NCI-H2081 treated with DMSO at 0.1 percent for 48 hours (cell line): ENCODE measurements around the gene PHACTR2.
"Not testable (repeated sequence)": the region's sequence is repeated elsewhere in the genome, so short reads cannot be mapped to it uniquely, and the experiment has no call there.

Source experiments
- DNase-seq: peaks from one replicate; lab custom pipeline; 2025; lab: John Stamatoyannopoulos, UW

PHACTR2 gene

DNA sequence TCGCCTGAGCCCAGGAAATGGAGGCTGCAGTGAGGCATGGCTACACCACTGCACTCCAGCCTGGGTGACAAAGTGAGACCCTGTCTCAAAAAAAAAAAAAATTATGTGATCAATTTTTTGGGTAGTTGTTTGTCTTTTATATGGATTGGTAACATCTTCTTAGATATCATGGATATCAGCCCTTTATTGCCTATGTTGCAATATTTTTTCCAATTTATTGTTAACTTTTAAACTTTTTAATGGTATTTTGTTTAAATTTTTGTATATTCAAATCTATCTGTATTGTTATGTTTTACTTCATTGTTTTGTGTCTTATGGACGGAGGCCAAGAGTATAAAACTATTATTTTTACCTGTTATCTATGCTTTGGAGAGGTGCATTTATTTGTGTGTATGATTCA is 133.0 kb downstream of the PHACTR2 start:
- DNase-seq, result no peak

DNA sequence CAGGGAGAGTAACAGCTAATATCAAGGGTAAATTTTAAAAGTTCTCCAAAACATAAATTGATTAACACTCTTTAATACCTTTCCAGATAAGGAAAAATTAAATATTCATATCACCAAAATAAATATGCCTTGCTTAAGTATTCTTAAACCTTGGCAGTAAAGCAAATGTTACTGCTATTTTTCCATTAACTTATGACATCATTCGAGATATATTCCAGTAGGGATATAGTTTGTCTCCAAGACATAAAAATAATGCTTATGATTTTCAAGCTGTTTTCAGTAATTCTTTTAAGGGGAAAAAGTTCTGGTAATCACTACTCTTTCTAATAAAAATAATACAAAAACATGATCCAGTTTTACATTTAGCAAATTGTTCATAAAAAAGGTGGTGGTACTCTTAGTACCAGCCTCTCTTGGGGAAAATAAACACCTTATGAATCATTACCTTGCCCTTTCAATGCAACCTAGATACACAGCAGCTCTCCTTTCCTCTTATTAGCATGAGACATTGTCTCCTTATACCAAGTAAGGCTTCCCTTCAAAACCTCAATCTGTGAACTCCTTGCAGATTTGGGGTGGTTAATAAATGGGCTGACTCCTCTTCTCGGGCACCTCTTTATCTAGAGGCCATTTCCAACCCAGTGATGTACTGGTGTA is 133.9 kb downstream of the PHACTR2 start:
- DNase-seq, result no peak

DNA sequence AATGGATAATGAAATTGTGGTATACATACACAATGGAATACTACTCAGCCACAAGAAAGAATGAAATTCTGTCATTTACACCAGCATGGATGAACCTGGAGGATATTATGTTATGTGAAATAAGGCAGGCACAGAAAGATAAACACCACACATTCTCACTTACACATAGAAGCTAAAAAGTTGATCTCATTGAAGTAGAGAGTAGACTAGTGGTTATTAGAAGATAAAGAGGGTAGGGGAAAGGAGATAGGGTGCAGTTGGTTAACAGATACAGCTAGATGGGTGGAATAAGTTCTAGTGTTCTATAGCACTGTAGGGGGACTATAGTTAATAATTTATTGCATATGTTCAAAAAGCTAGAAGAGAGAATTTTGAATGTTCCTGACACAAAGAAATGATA is 139.9 kb downstream of the PHACTR2 start:
- no peak for DNase-seq

DNA sequence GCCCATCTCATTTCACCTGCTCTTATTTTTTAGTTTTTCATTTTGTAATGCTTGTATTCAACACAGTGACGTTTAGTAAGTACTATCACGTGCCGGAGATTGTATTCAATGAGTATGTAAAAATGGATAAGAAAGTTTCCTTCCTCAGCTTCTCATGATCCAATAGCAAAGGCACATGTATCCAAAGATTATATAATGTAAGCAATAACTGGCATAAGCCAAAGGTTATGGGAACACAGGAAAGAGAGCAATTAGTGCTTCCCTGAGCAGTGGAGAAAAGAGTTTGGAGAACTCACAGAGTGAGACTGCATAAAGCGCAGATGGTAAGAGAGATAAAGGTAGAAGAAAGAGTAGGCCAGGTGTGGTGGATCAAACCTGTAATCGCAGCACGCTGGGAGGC is 143.6 kb downstream of the PHACTR2 start:
- no peak for DNase-seq

DNA sequence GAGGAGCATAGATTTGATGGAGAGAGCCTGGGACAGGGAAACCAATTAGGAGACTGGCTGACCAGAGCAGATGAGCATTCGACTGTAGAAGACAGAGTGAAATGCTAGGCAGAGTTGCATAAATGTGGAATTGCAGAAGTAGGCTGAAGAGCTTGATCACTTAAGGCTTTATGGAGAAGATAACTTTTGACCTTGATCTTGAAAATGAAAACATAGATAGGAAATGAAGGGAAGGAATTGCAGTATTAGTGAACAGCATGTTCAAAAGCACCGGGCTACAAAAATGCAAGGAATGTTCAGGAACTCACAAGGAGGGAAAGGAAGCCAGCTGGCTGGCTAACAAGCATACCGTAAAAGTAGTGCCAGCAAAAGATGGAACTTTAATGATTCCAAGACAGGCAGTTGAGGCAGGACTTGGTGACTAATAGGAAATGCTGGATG is 144.8 kb downstream of the PHACTR2 start:
- DNase-seq, result no peak

DNA sequence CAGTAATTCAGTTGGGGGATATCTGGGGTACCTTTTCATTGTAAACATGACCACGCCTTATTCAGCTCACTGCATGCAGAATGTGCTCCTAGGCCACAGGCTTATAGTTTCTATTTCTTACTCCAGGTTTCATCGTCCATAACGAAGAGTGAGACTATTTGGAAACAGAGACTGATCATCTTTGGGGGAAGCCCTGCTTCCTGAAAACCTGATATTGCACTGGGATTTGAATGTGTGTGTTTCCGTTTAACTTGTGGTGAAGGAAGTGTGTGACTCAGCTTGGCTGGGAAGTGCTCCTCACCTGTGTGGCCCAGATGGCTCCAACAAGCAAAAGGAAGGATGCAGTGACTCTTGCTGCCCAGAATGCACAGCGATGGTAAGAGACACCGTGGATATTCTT is 145.8 kb downstream of the PHACTR2 start:
- no peak for DNase-seq

DNA sequence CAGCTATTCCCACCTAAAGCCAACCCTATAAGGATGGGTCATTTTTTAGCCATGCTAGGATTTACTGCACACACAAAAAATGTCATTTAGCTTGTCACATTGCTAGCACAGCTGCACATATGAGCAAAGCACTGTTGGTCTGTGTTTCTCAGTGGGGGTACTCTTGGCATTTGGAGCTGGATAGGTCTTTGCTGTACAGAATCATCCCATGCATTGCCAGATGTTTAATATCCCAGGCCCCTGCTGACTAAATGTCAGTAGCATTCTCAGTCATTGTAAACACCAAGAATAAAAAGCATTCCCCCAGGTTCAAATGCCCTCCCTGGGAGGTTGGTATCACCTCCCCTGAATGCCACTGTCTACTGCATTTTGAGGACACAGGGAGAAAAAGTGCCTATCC is 150.8 kb downstream of the PHACTR2 start:
- DNase-seq, result no peak

DNA sequence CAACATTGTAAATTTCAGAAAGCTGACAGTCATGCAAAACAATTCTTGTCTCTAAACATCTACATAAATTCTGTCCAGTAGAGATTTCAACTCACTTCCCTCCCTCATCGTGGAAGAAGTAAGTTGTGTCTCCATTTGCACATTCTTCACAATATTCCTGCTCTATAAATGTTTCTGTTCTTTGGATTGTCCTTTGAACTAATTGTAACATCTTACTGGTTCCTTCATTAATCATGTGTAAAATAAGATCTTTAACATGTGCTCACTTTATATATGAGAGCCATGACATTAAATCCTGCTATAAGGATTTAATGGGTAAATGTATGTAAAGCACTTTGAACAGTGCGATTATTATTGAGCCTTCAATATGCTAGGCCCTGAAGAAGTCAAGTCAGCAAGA is 158.4 kb downstream of the PHACTR2 start:
- DNase-seq, result no peak

DNA sequence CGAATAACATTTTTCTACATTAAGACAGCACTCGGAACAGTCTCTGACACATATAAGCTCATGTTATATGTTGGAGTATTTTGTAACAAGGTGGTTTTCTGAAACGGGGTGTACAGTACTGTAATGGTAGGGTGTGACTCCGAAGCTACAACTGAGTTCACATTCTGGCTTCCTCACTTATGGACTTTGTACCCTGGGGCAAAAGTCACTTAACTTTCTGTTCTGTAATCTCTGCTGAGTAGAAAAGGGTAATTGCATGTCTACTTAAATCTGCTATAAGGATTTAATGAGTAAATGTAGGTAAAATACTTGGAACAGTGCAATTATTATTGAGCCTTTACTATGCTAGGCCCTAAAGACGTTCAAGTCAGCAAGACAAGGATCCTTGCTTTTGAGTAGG is 160.6 kb downstream of the PHACTR2 start:
- no peak for DNase-seq

DNA sequence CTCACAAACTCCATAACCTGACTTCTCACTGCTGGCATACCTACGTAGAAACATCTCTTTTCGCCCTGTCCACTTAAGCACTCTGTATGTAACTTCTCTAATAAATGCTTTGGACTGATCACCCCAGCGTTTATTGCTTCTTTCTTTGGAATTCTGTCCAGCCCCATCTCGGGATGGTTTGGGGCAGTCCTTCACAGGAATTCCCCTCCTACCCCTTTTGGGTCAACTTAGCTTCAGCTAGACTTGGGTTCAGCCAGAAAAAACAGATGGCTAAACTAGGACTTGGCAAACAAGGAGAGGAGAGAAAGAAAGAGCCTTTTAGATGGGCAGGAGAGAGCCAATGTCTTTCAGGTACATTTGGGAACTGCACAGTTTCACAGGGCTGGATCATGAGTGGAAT is 161.4 kb downstream of the PHACTR2 start:
- no peak for DNase-seq

DNA sequence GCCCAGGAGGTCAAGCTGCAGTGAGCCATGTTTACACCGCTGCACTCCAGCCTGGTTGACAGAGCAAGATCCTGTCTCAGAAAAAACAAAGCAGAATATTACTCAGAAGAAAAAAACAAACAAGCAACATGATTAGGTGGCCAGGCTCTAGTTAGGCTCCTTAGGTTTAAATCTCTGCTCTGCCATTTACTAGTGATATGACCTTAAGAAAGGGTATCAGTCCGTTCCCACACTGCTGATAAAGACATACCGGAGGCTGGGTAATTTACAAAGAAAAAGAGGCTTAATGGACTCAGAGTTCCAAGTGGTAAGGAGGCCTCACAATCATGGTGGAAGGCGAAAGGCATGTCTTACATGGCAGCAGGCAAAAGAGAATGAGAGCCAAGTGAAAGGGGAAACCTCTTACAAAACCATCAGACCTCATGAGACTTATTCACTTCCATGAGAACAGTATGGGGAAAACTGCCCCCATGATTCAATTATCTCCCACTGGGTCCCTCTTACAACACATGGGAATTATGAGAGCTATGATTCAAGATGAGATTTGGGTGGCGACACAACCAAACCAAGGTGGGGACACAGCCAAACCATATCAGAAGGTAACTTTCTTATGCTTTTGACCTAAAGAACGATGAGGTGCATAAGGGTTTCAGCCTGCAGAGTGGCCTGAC is 163.0 kb downstream of the PHACTR2 start:
- no peak for DNase-seq

DNA sequence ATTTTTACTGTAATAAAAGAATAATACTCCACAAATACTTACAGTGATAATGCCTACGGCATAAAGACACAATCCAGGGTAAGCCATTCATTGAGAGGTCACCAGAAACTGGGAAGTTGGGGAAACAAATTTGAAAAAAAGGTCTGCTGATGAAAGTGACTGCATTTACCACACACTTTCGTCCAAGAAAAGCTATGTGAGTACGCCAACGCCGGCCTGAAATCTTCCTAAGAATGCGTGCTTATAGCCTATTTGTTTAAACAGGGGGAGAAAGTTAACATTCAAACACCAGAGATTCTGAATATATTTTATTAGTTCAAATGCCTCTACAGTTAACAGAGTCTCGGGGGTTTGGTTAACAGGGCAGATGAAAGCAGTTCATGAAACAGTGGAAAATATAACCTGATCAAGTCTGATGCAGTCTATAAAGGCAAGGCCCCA is 164.7 kb downstream of the PHACTR2 start:
- DNase-seq, result no peak

DNA sequence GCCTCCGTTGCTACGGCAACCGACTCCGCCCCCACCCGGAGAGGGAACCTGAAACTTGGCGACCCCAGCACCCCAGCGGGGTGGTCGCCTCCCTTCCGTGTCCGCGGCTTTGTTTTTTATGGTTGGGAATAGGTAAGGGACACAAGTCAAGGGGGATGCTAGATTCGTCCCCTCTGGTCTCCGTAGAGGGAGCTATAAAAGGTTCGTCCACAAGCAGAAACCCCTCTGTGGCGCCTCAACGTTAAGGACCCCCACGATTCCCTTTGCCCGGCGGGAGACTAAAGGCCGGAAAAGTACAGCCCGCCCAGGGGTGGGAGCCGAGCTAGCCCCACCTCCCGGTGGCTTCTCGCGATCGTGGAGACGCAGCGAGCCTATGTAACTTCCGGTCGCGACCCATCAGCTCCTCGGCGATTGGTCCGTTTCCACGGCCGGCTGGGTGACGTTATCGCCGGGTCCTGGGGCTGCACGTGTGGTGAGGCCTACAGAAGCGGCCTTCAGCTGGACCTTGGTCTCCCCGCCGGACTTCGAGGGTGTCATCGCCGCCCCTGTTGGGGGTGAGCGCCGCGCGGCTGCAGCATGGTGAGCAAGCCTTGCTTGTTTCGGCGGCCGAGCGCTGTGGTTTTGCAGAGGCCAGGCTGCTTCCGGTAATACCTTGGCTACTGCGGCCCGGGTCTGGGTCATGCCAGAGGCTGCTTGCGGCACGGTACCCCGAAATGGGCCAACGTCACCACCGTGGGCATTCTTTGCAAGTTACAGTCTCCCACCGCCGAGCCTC is 165.3 kb downstream of the PHACTR2 start, which contains the start of gene LTV1:
LTV1 (plus strand) TSS at position 437 of the 775 bp plus-strand sequence; CDS start at position 577, 140 bp downstream.
- DNase-seq, result peak; percentile 76

DNA sequence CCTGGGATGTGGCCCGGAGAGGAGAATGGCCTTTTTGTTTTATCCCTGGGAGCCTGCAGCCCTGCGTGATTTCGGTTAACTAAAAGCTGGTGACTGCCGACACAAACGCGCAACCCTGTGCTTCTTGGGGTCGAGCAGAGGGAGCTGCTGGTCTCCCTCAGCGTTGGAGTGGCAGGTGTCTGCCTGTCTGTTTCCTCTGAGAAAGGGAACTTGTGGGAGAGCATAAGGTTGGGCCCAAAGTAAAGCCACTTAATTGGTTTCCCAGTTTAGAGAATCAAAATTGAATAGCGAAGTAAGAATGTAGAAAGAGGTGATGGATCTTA is 165.9 kb downstream of the PHACTR2 start:
- DNase-seq, result no peak

DNA sequence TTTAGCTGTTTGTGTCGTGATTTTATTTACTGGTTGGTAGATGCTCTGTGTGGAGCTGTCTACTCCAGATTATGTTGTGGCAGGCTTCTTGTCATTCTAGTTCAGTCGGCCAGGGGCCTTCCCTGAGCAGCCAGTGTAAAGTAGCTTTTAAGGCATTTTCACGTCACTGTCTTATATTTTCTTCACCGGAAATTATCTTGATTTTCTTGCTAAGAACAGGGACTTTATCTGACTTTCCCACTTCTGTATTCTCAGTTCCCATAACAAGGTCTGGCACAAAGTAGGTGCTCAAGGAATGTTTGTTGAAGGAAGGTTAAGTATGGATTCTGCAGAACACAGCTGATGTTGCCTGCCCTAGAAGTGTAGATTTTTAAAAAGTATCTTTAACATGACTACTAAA is 166.2 kb downstream of the PHACTR2 start:
- no peak for DNase-seq

DNA sequence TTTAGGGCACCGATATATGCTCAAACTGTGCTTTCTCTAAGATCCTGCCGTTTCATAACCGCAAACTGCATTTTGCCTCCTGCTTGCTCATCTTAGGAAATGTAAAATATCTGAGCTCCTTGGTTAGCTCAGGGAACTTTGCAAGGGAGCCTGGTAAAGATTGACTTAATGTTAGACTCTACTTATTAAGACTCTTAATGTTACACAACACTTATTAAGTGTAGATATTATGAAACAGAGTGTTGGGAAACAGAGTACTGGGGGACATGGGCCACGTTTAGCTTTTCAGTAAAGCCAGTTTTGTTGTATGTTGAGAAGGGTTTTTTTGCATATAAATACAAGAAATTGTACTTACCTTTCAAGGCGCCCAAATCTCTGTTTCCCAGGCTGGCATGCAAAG is 167.3 kb downstream of the PHACTR2 start:
- no peak for DNase-seq

DNA sequence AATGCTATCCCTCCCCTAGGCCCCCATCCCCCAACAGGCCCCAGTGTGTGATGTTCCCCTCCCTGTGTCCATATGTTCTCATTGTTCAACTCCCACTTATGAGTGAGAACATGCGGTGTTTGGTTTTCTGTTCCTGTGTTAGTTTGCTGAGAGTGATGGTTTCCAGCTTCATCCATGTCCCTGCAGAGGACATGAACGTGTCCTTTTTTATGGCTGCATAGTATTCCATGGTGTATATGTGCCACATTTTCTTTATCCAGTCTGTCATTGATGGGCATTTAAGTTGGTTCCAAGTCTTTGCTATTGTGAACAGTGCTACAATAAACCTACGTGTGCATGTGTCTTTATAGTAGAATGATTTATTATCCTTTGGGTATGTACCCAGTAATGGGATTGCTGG is 173.9 kb downstream of the PHACTR2 start:
- DNase-seq, result not testable (repeated sequence)

DNA sequence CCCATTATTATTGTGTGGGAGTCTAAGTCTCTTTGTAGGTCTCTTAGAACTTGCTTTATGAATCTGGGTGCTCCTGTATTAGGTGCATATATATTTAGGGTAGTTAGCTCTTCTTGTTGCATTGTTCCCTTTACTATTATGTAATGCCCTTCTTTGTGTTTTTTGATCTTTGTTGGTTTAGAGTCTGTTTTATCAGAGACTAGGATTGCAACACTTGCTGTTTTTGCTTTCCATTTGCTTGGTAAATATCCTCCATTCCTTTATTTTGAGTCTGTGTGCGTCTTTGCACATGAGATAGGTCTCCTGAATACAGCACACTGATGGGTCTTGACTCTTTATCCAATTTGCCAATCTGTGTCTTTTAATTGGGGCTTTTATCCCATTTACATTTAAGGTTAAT is 177.3 kb downstream of the PHACTR2 start:
- not testable (repeated sequence) for DNase-seq

DNA sequence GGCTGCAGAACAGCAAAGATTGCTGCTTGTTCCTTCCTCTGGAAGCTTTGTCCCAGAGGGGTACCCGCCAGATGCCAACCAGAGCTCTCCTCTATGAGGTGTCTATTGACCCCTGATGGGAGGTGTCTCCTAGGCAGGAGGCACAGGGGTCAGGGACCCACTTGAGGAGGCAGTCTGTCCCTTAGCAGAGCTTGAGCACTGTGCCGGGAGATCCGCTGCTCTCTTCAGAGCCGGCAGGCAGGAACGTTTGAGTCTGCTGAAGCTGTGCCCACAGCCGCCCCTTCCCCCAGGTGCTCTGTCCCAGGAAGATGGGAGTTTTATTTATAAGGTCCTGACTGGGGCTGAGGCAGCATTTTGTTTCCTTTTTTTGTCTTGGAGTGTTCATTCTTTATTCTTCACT is 179.0 kb downstream of the PHACTR2 start:
- not testable (repeated sequence) for DNase-seq

DNA sequence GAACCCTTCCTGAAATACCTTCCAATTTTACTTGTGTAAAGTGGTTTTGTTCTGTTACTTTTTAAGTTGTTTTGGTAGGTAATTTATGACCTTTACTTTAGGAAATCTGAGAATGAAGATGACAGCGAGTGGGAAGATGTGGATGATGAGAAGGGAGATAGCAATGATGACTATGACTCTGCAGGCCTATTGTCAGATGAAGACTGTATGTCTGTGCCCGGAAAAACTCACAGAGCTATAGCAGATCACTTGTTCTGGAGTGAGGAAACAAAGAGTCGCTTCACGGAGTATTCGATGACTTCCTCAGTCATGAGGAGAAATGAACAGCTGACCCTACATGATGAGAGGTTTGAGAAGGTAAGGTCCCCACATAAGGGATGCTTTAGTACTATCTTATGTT is 179.9 kb downstream of the PHACTR2 start:
- no peak for DNase-seq

DNA sequence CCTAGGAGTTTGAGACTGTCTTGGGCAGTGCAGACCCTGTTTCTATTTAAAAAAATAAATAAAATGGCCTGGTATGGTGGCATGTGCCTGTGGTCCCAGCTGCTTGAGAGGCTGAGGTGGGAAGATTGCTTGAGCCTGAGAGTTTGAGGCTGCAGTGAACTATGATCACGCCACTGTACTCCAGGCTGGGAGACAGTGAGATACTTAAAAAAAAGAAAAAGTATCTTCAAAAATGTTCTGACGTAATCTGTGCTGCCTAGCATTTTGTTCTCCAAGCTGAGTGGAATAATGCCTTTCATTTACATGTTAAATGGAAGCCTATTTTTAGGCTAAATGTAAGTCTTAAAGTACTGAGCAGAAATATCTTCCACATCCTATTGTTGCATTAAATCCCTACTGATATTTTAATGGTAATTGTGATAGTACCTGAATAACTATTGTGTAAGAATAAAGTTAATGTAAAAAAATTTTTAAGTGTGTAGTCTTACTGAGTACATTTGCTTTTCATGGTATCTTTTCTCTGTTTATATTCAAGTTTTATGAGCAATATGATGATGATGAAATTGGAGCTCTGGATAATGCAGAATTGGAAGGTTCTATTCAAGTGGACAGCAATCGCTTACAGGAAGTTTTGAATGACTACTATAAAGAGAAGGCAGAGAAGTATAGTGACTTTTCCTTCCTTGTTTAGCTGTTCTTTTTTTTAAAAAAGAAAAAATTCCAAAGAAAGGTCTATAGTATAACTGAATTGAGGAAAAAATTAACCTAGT is 182.3 kb downstream of the PHACTR2 start:
- no peak for DNase-seq

DNA sequence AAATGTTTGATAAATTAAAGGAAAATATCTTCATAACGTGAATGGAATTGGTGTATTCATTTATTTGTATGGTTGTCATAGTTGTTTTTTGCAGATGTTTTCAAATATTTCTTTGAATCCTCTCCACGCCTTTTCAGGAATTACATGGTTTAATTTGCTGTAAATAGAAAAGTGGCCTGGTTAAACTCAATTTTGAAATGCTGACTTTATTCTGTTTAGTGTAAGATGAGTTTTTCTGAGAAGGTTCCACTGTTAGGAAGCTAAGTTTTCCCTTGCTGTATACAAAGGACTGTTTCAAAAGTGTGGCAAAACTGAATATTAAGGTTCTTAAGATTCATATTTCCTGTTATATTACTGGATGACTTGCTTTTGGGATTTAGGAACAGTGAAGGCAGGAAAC is 186.0 kb downstream of the PHACTR2 start:
- DNase-seq, result no peak
